Upper lobe of left lung (tissue), 4 donors: Measurements from ENCODE around the gene CCDC167.

ENCODE experiments used
- POLR2A ChIP-seq, 4 donors: fragments of 450-650 bp; IDR thresholded peaks; one replicate each; pipeline ENCODE4 v1.5.1; 2016 to 2017; ENCODE audit warnings: antibody characterized with exemption in 4 of 4, mild to moderate bottlenecking in 2 of 4
- TF ChIP-seq, protein P1 (sequence below), 6 experiments: fragments of 450-650 bp in 4 of 6; fragments of 200-600 bp in 2 of 6; sonication (generic) in 2 of 6; IDR thresholded peaks; one replicate each; pipeline ENCODE4 v1.5.1; 2016 to 2019; ENCODE audit warnings: antibody characterized with exemption in 6 of 6

DNA sequence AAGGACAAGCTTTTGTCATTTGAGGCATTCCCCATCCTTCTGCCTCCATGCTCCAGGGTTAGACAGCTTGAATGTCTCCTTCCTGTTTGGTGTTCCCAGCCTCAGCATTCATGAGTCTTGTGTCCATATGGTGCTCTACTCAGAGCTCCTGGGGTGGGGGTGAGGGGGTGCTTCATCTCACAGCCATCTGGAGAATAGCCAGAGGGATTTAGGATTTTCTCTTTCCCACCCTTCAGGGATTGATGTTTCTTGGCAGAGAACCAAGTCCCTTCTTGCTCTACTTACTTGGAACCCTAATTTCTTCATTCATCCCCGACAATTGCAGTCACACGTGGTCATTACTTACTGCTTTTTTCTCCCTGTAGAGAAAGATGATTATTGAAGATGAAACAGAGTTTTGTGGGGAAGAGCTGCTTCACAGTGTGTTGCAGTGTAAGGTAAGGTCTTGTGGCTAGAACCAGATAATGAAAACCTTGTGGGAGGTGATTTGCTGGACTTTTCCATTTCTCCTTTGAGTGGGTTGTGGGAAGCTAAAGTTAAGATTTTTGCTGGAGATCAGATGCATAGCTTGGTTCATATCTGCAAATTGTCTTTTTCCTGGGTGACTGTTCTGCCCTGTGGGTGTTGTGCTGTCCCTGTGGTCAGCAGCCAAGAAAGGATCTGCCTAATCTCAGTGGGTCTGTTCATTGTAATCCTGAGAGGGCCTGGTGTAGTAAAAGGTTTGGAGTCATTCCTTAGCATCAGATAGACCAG lies 48.1 kb downstream of the CCDC167 start:
- TF ChIP-seq POLR2A (IDR thresholded peaks at IDR 0.05), result no peak
- TF ChIP-seq, protein P1, sequence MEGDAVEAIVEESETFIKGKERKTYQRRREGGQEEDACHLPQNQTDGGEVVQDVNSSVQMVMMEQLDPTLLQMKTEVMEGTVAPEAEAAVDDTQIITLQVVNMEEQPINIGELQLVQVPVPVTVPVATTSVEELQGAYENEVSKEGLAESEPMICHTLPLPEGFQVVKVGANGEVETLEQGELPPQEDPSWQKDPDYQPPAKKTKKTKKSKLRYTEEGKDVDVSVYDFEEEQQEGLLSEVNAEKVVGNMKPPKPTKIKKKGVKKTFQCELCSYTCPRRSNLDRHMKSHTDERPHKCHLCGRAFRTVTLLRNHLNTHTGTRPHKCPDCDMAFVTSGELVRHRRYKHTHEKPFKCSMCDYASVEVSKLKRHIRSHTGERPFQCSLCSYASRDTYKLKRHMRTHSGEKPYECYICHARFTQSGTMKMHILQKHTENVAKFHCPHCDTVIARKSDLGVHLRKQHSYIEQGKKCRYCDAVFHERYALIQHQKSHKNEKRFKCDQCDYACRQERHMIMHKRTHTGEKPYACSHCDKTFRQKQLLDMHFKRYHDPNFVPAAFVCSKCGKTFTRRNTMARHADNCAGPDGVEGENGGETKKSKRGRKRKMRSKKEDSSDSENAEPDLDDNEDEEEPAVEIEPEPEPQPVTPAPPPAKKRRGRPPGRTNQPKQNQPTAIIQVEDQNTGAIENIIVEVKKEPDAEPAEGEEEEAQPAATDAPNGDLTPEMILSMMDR (IDR thresholded peaks at IDR 0.05), result no peak
